Endothelial cell of umbilical vein (primary cell): Measurements from ENCODE around the gene ATP10A. TPM values are rescaled to one million over a fixed set of nuclear protein-coding genes. Genes with fewer than 3 reads are reported as not detected.

Experiments
- BruUV-seq: library from RNA; stranded (reverse); fragments of 400-500 nt; replicated peaks from 2 replicates; lab custom pipeline; 2021; lab: Mats Ljungman, UMichigan
- CTCF ChIA-PET: fragments of 300-600, 350-600 bp; sonication (Branson Sonifier 250); formaldehyde crosslinking; loops from one replicate; lab custom pipeline; 2021; ENCODE audit warnings: antibody characterized with exemption, inconsistent platforms; lab: Charles Lee
- POLR2A ChIA-PET: fragments of 300-600, 350-600 bp; sonication (Branson Sonifier 250); formaldehyde crosslinking; loops from one replicate; lab custom pipeline; 2021; ENCODE audit warnings: antibody characterized with exemption, inconsistent platforms; lab: Charles Lee
- DNase-seq: peaks from one replicate; pipeline ENCODE4 v3.0.0-alpha.2; 2011; ENCODE audit warnings: low read depth, low spot score
- FAIRE-seq: peaks from 2 replicates; lab custom pipeline; 2011; peaks lifted over from hg19 to GRCh38; lab: Jason Lieb, UNC
- H2AFZ ChIP-seq: 2 replicates; pipeline ENCODE4 v1.6.0; 2012; ENCODE audit warnings: low read depth, low read length, control low read depth, inconsistent platforms
- H3K27ac ChIP-seq: 2 replicates; pipeline ENCODE4 v1.5.1; 2011; ENCODE audit warnings: low read depth, mild to moderate bottlenecking, control low read depth, low read length, moderate library complexity; ENCODE audit not compliant: insufficient read depth
- H3K27me3 ChIP-seq, 2 experiments: 2 replicates each; pipeline versions ENCODE4 v1.6.0 to v1.6.1; 2011; ENCODE audit warnings: low read length in 2 of 2, mixed read lengths in 1 of 2; ENCODE audit not compliant: control insufficient read depth in 2 of 2, insufficient read depth in 2 of 2
- H3K36me3 ChIP-seq, 2 experiments: 2 replicates in 1 of 2; 3 replicates in 1 of 2; pipeline ENCODE4 v1.5.1; 2011; ENCODE audit warnings: low read length in 2 of 2, mild to moderate bottlenecking in 1 of 2, moderate library complexity in 1 of 2; ENCODE audit not compliant: control insufficient read depth in 2 of 2, insufficient read depth in 2 of 2; ENCODE audit errors: extremely low read depth in 1 of 2
- H3K4me1 ChIP-seq: 3 replicates; pipeline ENCODE4 v1.5.1; 2011; ENCODE audit warnings: mild to moderate bottlenecking, low read length; ENCODE audit not compliant: control insufficient read depth, insufficient read depth; ENCODE audit errors: extremely low read depth
- H3K4me2 ChIP-seq: 2 replicates; pipeline ENCODE4 v1.6.1; 2011; ENCODE audit warnings: low read length, control low read depth, mixed read lengths; ENCODE audit not compliant: insufficient read depth
- H3K4me3 ChIP-seq, 3 experiments: fragments of 200-600 bp in 1 of 3; sonication (generic), shearing (Covaris generic) in 1 of 3; replicated peaks in 1 of 3; 2 replicates each; pipeline ENCODE4 v1.5.1; 2011 to 2016; ENCODE audit warnings: control low read depth in 3 of 3, low read length in 3 of 3, mild to moderate bottlenecking in 2 of 3, inconsistent platforms in 1 of 3, low read depth in 1 of 3, moderate library complexity in 1 of 3; ENCODE audit not compliant: insufficient read depth in 1 of 3
- H3K79me2 ChIP-seq: 2 replicates; pipeline ENCODE4 v1.6.0; 2012; ENCODE audit warnings: low read length, inconsistent platforms; ENCODE audit not compliant: control insufficient read depth, insufficient read depth
- H3K9ac ChIP-seq: replicated peaks from 2 replicates; pipeline ENCODE3; 2011; ENCODE audit warnings: low read length, control low read depth; ENCODE audit not compliant: insufficient read depth; ENCODE audit errors: extremely low read depth
- H3K9me1 ChIP-seq: replicated peaks from 3 replicates; pipeline ENCODE4 v1.6.0; 2011; ENCODE audit warnings: mild to moderate bottlenecking, low read length; ENCODE audit not compliant: control insufficient read depth, insufficient read depth; ENCODE audit errors: extremely low read depth
- H3K9me3 ChIP-seq: replicated peaks from 2 replicates; pipeline ENCODE4 v1.5.1; 2012; ENCODE audit warnings: low read length, inconsistent platforms; ENCODE audit not compliant: control insufficient read depth, insufficient read depth
- H4K20me1 ChIP-seq: replicated peaks from 2 replicates; pipeline ENCODE3; 2011; ENCODE audit warnings: mild to moderate bottlenecking, low read length; ENCODE audit not compliant: control insufficient read depth, insufficient read depth; ENCODE audit errors: extremely low read depth
- CTCF ChIP-seq, 2 donors: IDR thresholded peaks; 1 replicate in 1 of 2; 2 replicates in 1 of 2; pipeline ENCODE4 v1.5.1; 2011; ENCODE audit warnings: low read length in 2 of 2, mild to moderate bottlenecking in 2 of 2, moderate library complexity in 2 of 2, control low read depth in 1 of 2, inconsistent platforms in 1 of 2, low read depth in 1 of 2; ENCODE audit not compliant: insufficient read depth in 1 of 2; ENCODE audit errors: extremely low read depth in 1 of 2
- EZH2 ChIP-seq: IDR thresholded peaks from 2 replicates; pipeline ENCODE4 v1.6.1; 2012; ENCODE audit warnings: borderline replicate concordance, low read depth, mild to moderate bottlenecking, moderate library complexity, low read length, inconsistent platforms; ENCODE audit not compliant: severe bottlenecking
- FOS ChIP-seq: IDR thresholded peaks from 2 replicates; pipeline ENCODE4 v1.6.1; 2011; ENCODE audit warnings: mild to moderate bottlenecking, low read length, moderate library complexity, borderline replicate concordance; ENCODE audit not compliant: insufficient read depth
- GATA2 ChIP-seq: IDR thresholded peaks from 2 replicates; pipeline ENCODE4 v1.7.0; 2011; ENCODE audit warnings: low read depth, mild to moderate bottlenecking, moderate library complexity, mixed read lengths, low read length; ENCODE audit not compliant: insufficient read length, insufficient read depth
- JUN ChIP-seq: IDR thresholded peaks from 2 replicates; pipeline ENCODE4 v1.6.1; 2011; ENCODE audit warnings: borderline replicate concordance, low read depth; ENCODE audit not compliant: insufficient read length, insufficient read depth
- MAX ChIP-seq: IDR thresholded peaks from 2 replicates; pipeline ENCODE4 v1.6.1; 2011; ENCODE audit not compliant: insufficient read depth, insufficient read length
- MYC ChIP-seq: IDR thresholded peaks from one replicate; pipeline ENCODE4 v1.6.1; 2011; ENCODE audit warnings: mild to moderate bottlenecking, low read depth, low read length
- POLR2A ChIP-seq: IDR thresholded peaks from 2 replicates; pipeline ENCODE4 v1.6.1; 2012; ENCODE audit warnings: low read depth, mild to moderate bottlenecking, control low read depth, low read length
- POLR2AphosphoS5 ChIP-seq: IDR thresholded peaks from 2 replicates; pipeline ENCODE4 v1.6.1; 2012; ENCODE audit warnings: low read depth, mild to moderate bottlenecking, control low read depth, low read length, moderate library complexity; ENCODE audit not compliant: insufficient read depth
- dilution Hi-C: fragments of 300-500 bp; cut with MboI; formaldehyde crosslinking; loops from one replicate; pipeline ENCODE4 v1.15.0; 2019; ENCODE audit warnings: low sequenced_read_pairs; ENCODE audit not compliant: extremely low pct_ligation_motif_present
- intact Hi-C: fragments of 100-400 bp; cut with micrococcal nuclease; formaldehyde crosslinking; loops from one replicate; pipeline ENCODE4 v1.10.0; 2022
- polyA plus RNA-seq, 4 experiments: library from polyadenylated mRNA; depleted of rRNA in 3 of 4; stranded (reverse) in 3 of 4; unstranded in 1 of 4; fragments of >200 nt; gene quantifications; 2 replicates each; pipeline versions ENCODE4 v1.2.1 to v1.2.3, GENCODE V29; 2011 to 2012; ENCODE audit warnings: missing spikeins in 1 of 4
- total RNA-seq: library from RNA; stranded (reverse); gene quantifications from 2 replicates; pipeline ENCODE4 v1.2.3, GENCODE V29; 2021

ATP10A gene
- total and polyA plus RNA-seq, 2 donors (not counting 3 experiments of a cell fraction or from before 2014, with no cell fraction given) = not detected

GRCh38 chr15:25693321-25694238 is 169.5 kb downstream of the ATP10A start:
- Histone ChIP-seq H4K20me1 (no peaks in the 10 kb centered on the region), H3K79me2 (no peaks in the 10 kb centered on the region), H3K9ac (no peak overlapping the region), H3K9me1 (no peaks in the 10 kb centered on the region), H3K4me3 (no peak overlapping the region), H3K9me3 (peaks cover 16% of the 10 kb centered on the region), H3K4me1 (no peaks in the 10 kb centered on the region), H3K27ac (no peak overlapping the region), H3K36me3 (no peaks in the 10 kb centered on the region), H3K27me3 (no peaks in the 10 kb centered on the region), H2AFZ (no peak overlapping the region), H3K4me2 (no peak overlapping the region)
- DNase-seq (no peak), FAIRE-seq (no peak)
- dilution Hi-C loops = no loop called here
- intact Hi-C loops = no loop called here
- BruUV-seq = no TSS peak
- ChIA-PET POLR2A (no interaction called here), CTCF (no interaction called here)
- TF ChIP-seq JUN (no peak), GATA2 (no peak), FOS (no peak)

GRCh38 chr15:25691544-25692430 is 171.3 kb downstream of the ATP10A start:
- Histone ChIP-seq H2AFZ (no peak overlapping the region), H3K9me1 (no peaks in the 10 kb centered on the region), H3K4me1 (no peaks in the 10 kb centered on the region), H4K20me1 (no peaks in the 10 kb centered on the region), H3K27me3 (no peaks in the 10 kb centered on the region), H3K36me3 (no peaks in the 10 kb centered on the region), H3K4me3 (no peak overlapping the region), H3K4me2 (no peak overlapping the region), H3K9ac (no peak overlapping the region), H3K9me3 (peaks cover 21% of the 10 kb centered on the region), H3K27ac (no peak overlapping the region), H3K79me2 (no peaks in the 10 kb centered on the region)
- no TSS peak for BruUV-seq
- intact Hi-C loops = no loop called here
- FAIRE-seq = no peak
- CTCF ChIA-PET = no interaction called here
- dilution Hi-C loops = no loop called here
- DNase-seq = no peak
- TF ChIP-seq POLR2A (no peak), POLR2AphosphoS5 (no peak), MAX (no peak), EZH2 (no peak), MYC (no peak), GATA2 (no peak), FOS (no peak), JUN (no peak), CTCF (IDR thresholded peaks at IDR 0.05; ENCODE audit: extremely low read depth in 1 of 2, insufficient read depth in 1 of 2, low read depth in 1 of 2, low read length in 2 of 2) (no peak)
- POLR2A ChIA-PET = no interaction called here
